Epidermal melanocyte (primary cell): ENCODE data around the gene TGFA.

Experiments used
- DNase-seq: peaks from one replicate; pipeline ENCODE4 v3.0.0; 2011; ENCODE audit warnings: low spot score; ENCODE audit not compliant: insufficient read length

The TGFA gene

DNA sequence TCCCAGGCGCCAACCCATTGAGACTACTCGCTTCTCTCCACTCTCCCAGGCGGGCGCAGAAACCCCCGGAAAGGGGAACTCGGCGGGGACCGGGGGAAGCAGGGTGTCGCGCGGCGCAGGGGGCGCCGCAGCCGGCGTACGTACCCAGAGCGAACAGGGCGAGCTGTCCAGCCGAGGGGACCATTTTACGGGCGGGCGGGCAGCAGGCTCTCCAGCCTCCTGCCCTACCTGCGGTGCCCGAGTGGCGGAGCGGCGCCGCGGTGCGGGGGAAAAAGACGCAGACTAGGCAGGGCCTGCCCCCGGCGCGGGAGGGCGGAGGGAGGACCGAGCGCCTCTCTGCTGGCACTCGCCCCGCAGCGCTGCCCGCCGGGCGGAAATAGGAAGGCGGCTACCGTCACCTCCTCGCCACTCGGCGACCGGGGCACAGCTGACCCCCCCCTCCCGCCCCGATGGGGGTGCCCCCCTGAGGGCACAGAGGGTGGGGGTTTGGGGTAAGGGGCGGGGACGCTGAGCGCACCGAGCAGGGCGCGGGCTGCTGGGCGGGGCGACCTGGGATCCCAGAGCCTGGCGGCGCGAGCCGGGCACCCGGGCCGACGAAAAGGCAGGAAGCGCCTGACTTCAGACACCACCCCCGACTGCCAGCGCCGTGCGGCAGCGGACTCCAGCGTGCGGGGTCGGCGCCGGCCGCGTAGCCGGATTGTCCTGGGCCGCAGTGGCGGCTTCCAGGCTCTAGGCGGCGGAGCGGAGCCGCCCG, at the start of gene TGFA:
Gene TGFA, minus strand, starts transcription at position 243 of the 754 bp plus-strand sequence. Its CDS starts 59 bp downstream, at position 184.
- peak; percentile 30 for DNase-seq

DNA sequence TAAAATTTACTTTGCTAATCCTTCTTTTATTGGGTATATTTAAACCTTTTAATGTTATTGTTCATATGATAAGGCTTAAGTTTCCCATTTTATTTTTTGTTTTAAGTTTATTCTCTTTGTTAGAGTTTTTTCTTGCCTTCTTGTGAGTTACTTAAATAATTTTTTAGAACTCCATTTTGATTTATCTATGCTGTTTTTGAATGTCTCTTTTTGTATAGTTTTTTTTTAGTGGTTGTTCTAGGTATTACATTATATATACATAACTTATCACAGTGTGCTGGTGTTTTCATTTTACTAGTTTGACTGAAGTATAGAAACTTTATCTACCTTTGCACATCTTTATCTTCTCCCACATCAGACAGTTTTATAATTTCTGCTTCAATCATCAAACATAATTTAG, 49.4 kb upstream of the TGFA start:
- no peak for DNase-seq

DNA sequence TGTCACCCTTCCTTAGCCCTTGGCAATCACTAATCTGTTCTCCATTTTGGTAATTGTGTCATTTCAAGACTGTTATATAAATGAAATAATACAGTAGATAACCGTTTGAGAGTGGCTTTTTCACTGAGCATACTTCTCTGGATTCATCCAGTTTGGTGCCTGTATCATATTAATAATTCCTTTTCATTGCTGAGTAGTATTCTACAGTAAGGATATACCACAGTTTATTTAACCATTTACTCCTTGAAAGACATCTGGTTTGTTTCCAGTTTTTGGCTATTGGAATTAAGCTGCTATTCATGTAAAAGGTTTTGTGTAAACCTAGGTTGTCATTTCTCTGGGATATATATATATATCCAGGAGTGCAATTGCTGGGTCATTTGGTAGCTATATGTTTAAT, 44.6 kb upstream of the TGFA start:
- no peak for DNase-seq

DNA sequence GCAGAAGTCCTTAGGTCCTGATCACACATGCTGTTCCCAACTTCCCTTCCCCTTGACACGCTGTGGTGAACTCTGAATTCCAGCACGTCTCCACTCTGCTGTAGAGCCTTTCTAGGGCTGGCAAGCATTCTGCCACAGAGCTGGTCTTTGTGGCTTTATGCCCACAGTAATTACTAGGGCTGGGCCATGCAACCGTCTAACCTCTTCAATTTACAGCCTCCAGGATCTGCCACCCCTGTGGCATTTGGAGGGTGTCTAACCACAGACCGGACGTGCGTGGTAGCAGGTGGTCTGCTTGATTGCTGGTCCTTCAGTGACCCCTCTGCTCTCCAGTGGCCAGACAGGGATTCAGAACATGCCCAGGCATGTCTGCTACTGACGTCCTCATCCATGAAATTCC, 43.1 kb upstream of the TGFA start:
- no peak for DNase-seq

DNA sequence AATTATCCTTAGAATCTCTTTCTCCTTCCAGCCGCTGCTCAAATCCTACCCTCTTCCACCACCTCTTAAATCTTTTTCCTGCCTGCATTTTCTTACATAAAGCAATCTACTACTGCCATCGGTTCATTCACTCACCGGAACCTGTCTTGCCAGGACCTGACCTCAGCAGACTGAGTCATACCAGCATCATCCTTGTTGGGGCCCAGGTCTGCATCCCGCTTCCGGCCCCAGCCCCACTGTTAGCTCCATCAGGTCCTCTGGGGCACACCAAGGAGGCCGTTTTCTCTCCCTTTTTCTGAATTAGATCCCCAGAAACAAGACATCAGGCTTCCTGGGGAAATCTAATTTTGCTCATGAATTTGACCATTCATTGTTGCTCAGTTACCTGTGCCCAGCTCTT, 42.7 kb upstream of the TGFA start:
- DNase-seq: no peak

DNA sequence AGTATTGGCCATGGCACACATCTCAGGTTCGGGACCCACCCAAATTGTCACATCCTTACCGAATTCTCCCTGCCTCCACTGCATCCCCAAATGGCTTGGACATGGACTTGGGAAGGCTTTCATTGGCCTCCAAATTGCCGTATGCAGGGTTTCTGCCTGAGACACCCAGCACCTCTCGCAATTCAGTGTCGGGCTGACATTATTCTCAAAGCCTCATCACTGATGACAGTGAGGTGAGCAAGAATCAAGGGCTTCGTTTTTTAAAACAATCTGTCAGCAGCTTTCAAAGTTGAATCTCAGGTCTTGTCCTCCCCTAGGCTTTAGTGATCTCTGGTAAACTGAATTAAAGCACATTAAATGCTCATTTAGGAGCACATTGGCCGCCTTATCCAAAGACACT, 29.5 kb upstream of the TGFA start:
- DNase-seq: no peak

DNA sequence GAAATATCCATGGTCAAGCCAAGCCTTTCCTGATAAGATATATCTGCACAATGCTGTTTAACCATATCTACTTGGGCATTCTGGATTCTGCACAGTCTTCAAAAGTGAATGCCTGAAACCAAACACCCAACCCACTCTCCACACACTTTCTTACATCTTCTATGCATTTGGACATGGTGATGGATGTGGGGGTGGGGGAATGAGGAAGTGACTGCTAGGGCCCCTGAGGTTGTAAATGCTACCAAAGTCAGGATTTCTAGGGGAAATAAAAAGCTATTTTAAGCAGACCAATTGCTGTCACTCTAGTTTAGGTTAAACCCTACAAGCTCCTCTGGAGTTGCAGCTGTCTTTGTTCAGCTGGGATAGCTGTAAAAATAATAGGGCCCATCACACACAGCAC, 26.7 kb upstream of the TGFA start:
- DNase-seq: no peak

DNA sequence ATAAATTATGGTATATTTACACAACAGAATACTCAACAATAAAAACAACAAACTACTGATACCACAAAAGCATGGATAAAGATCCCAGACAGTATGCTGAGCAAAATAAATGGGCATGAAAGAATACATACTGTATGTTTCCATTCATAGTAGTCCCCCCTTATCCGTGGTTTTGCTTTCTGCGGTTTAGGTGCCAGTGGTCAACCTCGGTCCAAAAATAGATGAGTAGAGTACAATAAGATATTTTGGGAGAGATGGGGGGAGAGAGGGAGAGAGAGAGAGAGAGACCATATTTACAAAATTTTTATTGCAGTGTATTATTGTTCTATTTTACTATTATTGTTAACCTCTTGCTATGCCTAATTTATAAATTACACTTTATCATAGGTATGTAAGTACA, 21.0 kb upstream of the TGFA start:
- DNase-seq: no peak

DNA sequence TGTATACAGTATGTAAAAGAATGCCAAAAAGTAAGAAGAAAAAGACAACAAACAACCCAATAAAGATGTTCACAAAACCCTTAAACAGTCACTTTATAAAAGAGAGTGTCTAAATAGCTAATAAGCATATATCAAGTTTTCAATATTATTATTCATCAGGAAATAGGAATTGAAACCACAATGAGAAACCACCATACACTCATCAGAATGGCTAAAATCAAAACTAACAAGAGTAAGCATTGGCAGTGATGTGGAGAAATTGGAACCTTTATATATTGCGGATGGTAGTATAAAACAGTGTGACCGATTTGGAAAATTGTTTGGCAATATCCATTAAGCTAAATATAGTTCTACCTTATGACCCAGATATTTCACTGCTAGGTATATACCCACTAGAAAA, 20.5 kb upstream of the TGFA start:
- DNase-seq: no peak

DNA sequence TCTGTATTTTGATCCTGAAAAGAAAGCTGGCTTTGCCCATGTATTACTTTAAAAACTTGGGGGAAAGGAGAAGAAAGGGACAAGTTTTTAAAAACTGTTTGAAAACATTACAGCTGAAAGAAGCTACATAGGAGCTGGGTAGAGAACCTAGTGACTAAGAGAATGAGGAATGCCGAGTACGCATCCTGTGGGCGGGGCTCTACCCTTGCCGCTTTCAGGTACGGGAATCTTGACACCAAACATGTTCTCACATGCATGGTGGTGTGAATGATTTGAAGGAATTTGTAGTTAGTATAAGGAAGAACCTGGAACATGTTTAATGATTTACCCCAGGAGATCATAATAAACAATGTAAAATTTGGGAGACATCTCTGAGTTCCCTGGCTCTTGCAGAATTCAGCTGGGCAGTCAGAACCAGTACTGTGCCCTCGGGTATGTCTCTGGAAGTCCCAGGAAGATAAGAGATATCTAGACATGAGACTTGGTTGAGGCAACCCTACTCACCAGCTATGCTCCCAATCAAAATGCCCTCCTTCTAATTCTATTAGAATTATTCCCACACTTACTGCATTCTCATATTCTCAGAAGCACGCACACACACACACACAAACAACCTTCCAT, 16.5 kb upstream of the TGFA start:
- no peak for DNase-seq

DNA sequence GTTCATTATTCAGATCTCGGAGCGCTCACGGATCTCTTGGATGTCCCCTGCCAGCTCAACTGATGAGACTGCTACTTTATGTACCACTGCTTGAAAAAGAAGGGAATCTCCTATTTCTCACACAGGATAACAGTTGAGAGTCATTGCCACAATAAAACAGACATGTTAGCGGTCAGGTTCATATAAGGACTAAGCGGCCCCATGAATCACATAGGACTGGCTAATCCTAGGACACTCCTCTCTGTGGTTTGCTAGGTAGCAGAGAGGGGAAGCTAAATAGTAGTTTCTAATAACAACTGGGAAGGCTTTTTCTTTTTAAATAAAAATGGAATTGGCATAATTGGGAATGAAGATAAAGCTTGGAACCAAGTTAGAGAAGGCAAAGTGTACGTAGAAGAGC, 15.9 kb upstream of the TGFA start:
- DNase-seq: no peak

DNA sequence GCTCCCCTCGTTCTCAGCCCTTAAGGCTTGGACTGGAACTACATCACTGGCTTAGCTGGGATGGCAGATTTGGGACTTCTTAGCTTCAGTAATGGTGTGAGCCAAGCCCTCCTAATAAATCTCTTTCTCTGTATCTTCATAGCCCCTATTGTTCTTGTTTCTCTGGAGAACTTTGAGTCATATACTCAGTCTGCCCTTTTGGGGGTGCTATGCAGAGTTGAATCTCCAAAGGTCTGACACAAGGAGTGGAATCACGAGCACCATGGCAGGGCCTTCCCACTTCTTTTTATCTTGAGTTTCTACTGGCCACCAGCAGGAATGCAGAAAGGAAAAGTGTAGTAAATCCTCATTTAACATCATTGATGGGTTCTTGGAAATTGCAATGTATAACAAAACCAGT, 13.3 kb upstream of the TGFA start:
- DNase-seq: no peak

DNA sequence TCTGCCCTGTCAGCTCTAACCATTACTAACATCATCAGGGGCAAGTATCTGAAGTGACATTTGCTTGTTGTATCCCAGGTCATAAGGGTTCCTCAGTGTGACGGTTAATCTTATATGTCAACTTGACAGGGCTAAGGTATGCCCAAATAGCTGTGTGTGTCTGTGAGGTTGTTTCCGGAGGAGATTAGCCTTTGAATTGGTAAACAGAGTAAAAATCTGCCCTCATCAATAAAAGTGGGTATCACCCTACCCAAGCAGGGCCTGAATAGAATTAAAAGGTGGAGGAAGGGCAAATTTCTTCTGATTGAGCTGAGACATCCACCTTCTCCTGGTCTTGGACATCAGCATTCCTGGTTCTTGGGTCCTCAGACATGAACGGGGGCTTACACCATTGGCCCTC, 12.8 kb upstream of the TGFA start:
- no peak for DNase-seq

DNA sequence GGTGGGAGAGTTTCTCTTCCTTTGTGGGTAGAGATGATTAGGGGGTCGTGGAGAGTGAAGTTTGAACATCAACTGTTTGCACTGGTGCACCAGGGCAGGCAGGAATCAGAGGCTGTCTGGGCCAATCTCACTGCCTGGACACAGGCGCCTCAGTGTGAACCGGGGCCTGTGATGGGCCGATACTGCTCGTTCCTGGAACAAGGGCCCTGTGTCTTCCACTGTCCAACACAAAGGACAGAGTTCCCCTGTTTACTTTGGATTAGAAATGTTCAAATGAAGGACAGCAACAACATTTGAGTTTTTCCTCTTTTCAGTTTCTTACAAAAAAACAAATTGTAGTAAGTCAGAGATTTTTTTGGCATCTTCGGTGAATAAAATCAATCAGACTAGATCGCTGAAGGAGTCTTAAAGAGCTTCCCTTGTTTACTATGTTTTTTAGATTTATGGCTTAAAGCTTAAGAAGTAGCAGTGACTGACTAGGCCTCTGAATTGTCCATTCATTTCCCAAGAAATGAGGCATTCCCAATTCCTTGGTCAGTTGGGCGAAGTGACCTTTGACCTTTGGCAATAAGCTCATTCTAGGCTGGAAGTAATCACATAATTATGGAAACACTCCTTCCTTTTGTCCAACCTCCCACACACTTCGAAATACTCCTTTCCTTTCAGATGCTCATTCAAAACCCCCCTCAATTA, 11.6 kb upstream of the TGFA start:
- peak; percentile 27 for DNase-seq

DNA sequence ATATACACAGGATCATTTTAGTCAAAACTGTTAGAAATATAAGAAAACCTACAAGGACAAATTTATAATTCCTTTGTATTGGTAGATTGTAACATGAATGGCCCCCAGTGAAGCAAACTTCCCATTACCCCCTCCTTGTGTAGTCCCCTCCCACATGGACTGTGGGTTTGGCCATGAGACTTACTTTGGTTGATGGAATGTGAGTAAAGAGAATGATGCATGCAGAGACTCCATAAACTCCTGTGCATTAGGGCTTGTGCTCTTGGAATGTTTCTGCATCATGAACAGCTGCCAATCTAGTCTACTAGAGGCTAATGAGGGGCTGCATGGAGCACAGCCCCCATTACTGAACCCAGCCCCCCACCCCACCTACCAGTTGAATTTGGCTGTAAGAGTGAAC, 8.3 kb upstream of the TGFA start:
- DNase-seq: no peak

DNA sequence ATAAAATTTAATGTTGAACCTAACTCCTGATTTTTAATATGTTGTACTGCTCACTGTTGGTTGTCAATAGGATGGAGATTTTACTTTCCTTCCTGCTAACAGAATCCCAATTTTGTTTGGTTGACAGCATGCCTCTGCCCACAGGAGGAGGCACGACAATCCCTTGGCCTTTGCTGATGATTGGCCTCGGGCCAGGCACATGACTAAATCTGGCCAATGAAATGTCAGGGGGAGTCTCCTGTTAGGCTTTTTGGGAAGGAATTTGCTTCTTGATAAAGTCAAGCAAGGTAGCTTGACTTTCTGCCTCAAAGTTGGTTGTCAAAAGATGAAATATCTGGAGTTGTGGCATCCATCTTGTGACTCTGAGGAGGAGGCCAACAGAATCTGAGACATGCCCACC, 6.8 kb upstream of the TGFA start:
- DNase-seq: no peak

DNA sequence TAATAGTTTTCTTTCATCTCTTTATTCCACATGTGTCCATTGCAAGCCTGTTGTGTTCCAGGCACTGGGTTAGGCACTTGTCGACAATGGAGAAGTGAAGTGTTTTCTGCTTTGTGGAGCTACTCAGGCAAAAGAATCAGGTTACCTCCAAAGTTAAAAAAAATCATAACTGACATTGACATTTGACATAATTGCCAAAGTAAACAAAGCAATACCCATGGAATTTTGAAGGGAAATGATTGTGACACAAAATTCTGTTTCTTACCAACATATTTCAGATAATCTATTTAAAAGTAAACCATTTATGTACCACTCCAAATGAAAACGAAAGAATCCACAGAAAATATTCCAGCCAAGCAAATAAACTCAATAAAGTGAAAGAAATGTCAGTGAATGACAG, 6.4 kb upstream of the TGFA start:
- DNase-seq: no peak

DNA sequence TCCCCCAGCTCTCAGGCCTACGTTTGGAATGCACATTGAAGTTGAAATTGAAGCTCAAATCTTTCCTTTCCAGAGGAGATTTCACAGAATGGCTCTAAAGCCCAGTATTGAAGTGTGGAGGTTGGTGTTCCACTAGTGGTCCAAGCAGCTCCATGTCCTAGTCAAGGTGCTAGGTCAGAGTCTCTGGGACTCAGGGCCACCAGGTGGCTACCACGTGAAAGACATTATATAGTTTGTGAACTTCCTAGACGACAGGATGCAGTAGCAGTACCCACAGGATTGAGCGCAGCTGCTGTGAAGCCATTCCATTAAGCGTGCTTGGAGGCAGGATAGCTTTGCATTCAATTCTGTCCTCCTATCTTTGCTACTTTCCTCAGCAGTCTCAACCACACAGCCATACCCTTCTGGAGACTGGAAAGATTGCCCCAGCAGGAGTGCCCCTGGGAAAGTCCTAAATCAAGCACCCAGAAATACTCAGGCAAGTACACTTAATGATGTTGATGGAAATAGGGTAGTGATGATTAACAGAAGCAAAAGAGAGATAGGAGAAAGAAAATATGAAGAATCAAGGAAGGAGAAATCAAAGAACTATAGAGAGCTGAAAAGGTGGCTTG, 4.7 kb upstream of the TGFA start:
- no peak for DNase-seq

DNA sequence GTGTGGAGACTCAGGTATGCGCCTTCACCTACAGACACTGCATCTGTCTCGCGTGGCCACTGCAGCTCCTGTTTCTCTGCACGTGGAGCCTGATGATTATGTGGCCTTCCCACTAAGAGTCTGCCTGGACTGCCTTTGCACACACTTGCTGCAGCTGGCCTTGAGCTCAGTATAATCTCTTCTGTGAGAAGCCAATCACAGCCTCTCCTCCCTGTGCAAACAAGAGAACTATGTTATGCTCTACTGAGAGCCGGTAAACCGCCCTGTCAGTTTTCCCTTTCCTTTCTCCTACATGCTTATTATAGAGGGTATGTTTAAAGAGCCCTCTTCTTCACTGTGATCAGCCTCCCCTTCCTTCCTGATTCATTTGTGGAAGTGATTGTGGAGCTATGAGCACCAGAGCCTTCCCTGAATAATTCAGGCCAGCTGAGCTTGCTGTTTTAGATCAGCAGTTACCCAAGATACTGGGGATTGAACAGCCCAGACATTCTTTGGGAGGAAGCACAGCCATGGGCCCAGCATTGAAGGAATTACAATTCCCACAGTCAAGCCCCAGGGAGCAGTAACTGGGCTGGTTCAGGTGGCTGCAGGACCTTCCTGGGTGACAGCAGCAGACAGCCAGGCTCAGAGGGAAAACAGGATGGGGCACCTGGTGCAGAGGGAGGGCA, 3.7 kb upstream of the TGFA start:
- no peak for DNase-seq

DNA sequence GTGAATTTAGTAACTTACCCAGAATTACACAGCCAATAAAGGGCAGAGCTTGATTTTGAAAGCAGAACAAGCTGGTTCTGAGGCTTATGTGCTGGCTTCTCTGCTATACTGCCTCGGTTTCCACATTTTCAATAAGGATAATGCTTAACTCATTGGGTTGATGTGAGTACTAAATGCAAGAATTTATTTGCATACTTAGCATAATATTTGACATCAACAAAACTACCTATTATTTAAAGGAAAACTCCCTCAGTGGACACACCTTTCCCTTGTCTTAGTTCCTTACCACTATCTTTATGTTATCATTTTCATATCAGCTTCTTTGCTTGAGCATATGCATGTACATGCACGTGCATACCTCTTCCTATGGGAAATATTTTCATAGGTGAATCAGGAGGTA, 3.0 kb upstream of the TGFA start:
- DNase-seq: no peak

DNA sequence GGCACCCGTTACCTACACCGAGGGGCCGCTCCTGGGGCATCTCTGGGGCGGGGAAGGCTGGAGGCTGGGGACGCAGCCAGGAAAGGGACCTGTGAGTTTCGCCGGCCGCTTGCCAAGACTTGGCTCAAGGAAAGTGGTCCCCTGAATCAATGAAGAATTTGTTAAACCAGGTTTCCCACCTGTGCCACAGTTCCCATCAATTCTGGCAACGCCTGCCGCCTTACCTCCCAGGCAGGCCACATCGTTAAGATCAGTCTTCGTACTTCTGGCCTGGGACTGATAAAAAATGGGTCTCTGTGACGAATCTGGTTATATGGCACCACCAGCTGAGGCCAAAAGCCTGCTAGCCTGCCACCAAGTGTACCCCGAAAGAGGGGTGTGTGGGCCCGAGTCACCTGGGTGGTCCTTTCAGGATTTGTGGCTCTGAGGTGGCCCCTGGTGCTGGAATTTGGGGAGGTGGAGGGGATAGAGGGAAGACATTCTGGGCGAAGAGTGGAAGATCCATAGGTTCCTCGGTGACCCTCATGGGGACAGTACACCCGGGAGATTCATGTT, 789 bp upstream of the TGFA start:
- no peak for DNase-seq

DNA sequence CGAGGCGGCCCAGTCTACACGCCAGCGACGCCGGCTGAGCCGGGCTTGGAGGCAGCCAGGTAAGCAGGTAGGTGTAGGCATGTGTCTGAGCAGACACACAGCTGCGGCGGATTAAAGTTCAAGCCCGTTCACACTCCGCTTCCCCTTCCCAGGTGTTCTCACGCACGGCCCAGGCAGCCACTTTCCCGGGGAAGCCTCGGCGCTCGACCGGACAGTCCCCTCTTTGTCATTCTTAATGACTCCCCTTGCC, 367 bp downstream of the TGFA start:
- DNase-seq: no peak
